Measurements from ENCODE around the gene BCL2.

- TF ChIP-seq, protein P1, sequence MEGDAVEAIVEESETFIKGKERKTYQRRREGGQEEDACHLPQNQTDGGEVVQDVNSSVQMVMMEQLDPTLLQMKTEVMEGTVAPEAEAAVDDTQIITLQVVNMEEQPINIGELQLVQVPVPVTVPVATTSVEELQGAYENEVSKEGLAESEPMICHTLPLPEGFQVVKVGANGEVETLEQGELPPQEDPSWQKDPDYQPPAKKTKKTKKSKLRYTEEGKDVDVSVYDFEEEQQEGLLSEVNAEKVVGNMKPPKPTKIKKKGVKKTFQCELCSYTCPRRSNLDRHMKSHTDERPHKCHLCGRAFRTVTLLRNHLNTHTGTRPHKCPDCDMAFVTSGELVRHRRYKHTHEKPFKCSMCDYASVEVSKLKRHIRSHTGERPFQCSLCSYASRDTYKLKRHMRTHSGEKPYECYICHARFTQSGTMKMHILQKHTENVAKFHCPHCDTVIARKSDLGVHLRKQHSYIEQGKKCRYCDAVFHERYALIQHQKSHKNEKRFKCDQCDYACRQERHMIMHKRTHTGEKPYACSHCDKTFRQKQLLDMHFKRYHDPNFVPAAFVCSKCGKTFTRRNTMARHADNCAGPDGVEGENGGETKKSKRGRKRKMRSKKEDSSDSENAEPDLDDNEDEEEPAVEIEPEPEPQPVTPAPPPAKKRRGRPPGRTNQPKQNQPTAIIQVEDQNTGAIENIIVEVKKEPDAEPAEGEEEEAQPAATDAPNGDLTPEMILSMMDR (IDR thresholded peaks at IDR 0.05): no peak
- TF ChIP-seq POLR2A (IDR thresholded peaks at IDR 0.05): no peak
These were observed 237.1 kb downstream of the BCL2 start for GRCh38 chr18:63082366-63083019.
